SK-N-SH (cell line): ENCODE data around the gene RANBP9.

Experiments
- CHD2 ChIP-seq: fragments of 150-350 bp; IDR thresholded peaks from 2 replicates; pipeline ENCODE4 v1.6.1; 2018; ENCODE audit warnings: low read length; ENCODE audit not compliant: partially characterized antibody
- TCF12 ChIP-seq: IDR thresholded peaks from 2 replicates; pipeline ENCODE4 v1.4.0; 2012

DNA sequence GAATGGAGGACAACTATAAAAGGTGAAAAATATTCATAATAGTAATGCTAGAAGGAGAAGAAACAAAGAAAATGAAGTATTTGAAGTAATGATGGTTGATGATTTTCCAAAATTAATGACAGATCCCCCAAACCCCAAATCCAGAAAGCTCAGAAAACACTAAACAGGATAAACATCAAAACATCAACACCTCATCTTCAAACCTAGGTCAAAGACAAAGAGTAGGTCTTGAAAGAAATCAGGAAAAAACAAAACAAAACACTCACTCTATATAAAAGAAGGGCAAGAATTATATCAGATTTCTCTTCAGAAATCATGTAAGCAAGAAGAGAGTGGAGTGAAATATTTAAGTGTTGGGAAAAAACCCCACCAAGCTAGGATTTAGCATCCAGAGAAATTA lies 38.7 kb downstream of the RANBP9 start:
- TF ChIP-seq CHD2 (no peak), TCF12 (no peak)
